Measurements from ENCODE around the gene SNAPC2.
"Not testable (repeated sequence)": the region's sequence is repeated elsewhere in the genome, so short reads cannot be mapped to it uniquely, and the experiment has no call there.

The SNAPC2 gene

DNA sequence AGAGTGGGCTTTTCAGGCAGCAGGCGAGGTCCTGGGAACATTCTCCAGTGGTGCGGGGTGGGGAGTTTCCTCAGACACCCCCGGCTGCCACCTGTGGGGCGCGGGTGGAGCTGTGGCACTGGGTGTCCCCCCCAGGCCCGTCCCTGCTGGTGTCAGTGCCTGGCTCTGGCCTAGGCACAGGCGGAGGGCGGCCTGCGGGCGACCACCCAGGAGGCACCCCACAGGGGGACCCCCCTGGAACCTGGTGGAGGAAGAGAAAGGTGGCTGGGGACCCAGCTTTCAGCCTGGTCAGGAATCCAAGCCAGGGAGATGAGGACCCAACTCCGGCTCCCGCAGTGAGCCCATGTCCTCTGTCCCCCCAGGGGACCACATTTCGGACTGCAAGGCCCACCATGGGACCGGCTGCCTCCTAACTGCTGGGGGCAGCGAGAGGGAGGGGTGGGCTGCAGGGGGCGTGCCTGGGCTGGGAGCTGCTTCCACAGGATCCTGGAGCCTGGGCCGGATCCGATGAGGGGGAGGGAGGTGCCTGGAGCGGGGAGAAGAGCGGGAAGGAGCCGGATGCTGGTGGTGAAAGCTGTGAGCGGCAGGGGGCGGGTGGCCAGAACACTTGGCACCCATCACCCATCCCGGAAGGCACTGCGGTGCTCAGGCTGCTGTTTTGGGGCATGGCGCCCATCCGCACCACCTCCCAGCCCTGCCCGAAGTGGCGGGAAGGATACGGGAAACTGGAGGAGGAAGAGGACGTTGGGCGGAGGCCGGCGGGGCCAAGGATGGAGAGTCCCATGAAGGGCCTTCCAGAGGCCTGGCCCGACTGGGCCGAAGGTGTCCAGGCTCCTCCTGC, 11.3 kb downstream of the SNAPC2 start:
- FAIRE-seq (no peak), DNase-seq (ENCODE audit: insufficient read length, low spot score) (no peak)

DNA sequence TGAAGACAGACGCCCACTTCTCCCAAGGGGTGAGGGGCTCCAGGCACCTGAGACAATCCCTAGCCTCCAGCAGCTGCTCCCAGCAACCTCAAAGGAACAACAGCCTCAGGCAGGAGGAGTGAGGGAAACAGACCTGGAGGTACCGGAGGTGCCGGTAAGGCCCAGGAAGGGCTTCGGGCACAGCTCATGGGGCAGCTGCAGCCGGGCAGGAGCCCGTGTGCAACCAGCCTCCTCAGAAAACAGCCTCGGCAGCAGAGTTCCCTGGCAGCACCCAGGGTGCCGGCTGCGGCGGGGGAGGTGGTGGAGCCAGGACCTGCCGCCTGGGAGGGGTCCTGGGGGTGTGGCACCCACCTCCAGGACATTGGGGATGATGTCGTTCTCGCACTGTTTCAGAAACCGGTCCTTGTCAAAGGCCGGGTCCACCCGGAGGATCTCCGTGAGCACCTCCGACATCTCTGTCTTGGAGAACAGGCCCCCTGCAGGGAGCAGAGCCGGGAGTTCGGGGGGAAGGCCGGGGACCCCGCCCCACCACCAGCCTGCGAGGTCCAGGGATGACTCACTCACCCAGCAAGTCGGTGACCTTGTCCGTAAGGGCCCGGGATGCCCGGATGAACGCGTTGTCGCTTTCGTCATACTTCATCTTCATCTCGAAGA, 12.3 kb downstream of the SNAPC2 start:
- FAIRE-seq (no peak), DNase-seq (ENCODE audit: insufficient read length, low spot score) (no peak)

DNA sequence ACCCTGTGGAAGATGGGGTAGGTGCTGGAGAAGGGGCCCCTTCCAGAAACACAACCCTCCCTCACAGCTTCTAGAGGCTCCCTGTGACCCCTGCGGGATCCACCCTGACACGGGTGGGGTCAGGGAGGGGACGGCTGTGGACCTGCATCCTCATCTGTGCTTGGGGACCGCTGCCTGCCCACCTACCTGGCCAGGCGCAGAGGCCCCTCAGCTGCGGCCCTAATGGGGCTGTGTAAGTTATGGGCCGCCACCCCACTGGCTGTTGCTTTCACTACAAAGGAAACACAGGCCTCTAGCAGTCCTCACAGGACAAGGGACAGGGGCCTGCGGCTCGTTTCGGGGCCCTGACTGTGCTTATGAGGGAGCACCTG, 12.8 kb downstream of the SNAPC2 start:
- DNase-seq (ENCODE audit: insufficient read length, low spot score) (no peak), FAIRE-seq (no peak)

DNA sequence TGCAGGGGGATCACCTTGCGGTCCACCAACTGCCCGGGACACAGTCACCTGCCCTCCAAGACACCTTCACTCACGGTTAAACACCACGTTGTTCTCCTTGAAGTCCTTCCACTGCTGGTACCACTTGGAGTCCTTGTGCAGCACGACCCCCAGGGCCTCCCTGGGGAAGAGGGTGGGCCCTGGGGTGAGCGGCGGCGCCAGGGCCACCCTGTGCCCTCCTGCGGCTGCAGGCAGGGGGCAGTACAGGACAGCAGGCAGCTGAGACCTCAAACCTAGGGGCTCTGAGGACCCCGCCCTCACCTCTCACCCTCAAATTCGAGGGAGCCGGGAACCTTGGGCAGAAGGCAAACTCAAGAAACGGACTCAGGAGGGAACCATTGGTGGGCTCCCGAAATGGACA, 13.3 kb downstream of the SNAPC2 start:
- FAIRE-seq, result no peak
- no peak for DNase-seq (ENCODE audit: insufficient read length, low spot score)

DNA sequence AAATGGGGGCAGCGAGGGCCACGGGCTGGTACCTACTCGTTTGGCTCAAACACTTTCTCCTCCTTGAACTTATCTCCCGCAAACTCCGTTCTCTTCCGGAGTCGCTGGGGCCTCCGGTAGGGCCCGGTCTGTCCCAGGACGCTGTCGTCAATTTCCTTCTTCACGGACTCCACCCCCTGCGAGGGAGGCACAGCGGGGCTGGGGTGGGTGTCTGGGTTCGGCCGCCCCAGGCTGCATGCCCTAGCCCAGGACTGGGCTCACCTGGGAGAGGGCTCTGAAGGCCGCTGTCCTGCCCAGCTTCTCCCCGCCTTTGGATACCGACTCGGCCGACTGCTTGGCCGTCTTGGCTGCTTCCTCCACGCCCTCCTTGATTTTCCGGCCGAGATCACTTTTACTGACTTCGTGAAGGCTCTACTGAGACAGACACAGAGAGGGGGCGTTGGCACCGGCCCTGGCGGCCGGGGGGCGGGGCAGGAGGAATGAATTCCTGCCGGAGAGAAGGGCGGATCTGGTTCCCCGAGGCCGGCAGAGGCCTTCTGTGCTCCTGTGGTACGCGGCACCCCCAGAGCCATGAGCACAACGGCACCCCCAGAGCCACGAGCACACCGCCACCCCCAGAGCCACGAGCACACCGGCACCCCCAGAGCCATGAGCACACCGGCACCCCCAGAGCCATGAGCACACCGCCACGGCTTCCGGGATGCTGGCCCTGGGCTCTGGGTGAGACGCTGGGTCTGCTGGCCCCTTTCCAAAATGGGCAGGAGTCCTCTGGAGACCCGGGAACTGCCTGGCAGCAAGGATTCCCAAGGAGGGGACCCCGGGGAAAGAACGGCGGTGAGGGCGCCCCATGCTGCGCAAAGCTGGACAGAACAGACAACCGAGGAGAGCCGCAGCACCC, 13.9 kb downstream of the SNAPC2 start:
- FAIRE-seq (no peak), DNase-seq (ENCODE audit: insufficient read length, low spot score) (no peak)

DNA sequence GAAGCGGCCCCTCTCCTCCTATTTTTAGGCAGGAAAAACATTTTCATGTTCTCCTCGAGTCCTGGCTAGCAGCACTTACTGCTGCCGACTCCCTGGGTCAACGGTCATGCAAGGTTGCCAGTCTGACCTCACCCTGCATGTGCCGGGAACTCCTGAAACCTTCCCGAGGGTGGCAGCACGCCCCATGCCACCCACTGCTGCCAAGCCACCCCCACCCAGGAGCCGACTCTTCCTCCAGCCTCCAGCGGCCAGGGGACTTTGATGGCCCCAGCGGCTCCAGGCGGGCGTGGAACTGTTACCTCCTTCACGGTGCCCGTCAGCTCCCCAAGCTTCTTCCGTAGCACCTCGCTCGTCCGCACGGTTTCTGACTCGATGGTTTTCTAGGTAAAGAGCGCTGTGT, 14.6 kb downstream of the SNAPC2 start:
- DNase-seq (ENCODE audit: insufficient read length, low spot score) (no peak), FAIRE-seq (no peak)

DNA sequence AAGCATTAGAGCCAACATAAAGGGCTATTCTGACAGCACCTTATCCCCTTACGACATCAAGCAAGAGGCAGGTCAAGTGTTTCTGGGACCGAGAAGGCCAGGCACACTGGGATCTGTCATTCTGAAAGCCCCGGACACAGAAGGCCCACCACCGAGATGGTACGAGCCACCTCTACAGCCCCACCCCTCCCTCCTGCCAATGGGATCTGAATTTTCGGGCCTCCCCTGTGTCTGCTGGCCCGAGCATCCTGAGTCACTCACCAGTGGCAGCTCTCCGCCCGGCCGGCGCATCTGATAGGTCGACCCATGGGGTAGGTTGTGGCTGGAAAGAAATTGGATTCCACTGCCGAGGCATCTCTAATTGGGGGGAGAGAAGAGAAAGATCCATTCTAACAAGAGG, 20.7 kb downstream of the SNAPC2 start:
- no peak for FAIRE-seq
- no peak for DNase-seq (ENCODE audit: insufficient read length, low spot score)

DNA sequence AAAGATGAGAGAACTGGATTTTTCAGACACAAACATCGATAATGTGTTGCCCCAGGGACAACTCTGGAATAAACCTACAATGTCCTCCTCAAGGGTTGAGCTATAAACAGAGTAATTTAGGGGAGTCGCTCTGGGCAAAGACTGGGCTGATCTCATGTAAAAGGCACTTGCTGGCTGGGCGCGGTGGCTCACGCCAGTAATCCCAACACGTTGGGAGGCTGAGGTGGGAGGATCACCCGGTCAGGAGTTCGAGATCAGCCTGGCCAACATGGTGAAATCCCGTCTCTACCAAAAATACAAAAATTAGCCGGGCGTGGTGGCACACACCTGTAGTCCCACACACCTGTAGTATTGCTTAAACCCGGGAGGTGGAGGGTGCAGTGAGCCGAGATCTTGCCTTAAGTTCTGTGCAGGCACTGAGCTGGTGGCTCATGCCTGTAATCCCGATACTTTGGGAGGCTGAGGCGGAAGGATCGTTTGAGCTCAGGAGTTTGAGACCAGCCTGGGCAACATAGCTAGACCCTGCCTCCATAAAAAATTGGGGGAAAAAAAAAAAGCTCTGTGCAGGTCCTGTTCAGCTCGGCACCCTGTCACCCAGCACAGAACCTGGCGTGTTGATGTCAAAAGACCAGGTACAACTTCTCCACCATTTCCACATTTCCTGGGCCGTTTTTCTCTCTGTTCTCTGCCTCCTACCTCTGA, 21.9 kb downstream of the SNAPC2 start:
- FAIRE-seq (no peak), DNase-seq (ENCODE audit: insufficient read length, low spot score) (no peak)

DNA sequence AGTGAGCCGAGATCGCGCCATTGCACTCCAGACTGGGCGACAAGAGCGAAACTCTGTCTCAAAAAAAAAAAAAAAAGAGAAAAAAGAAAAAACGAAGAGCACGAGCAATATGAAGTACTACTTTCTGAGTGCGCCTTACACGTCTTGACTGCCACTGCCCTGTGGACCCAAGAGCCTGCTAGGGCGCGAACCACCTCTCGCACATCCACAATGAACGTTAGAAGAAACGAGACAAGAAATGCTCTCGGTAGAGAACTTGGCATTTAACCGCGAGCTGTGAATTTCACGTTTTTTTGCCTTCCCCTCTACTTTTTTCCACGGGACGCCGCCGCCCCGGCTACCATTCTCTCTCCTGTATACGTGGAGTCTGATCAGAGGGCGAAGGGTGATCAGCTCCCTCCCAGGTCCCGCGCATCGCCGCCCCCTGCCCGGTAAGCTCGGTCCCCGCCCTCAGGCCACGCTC, 22.9 kb downstream of the SNAPC2 start:
- no peak for FAIRE-seq
- DNase-seq (ENCODE audit: insufficient read length, low spot score), result no peak

DNA sequence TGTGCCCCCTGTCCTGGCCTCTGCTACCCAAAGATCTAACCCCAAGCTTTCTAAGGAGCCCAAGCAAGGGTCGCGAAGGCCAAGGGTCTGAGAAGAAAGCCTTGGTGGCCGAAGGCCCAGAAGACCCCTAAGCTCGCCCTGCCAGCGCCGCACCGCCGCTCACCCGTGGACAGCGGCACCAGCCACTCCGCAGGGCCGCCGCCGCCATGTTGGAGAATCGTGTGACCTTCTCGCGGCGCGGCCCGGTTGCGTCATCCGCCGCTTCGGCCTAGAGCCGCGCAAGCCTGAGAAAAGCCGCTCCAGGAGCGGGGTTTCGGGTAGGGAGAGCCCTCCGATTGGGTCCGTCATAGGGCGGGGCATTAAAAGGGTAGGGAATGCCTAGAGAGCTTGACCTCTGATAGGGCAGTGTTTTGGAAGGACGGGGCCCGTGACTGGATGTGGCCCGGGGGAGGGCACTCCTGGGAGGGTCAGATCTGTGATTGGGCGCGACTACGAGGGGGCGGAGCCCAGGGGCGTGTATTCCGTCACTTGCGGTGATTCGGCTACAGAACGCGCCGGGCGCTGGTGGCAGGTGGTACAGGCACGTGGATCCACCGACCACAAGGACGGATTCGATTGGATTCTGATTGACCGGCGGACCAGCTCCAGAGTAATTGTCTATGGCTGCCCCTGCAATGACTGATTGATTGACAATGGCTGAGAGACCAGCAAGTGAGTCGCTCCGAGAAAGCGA, 23.5 kb downstream of the SNAPC2 start, which contains the start of gene TIMM44:
Gene TIMM44, minus strand, starts transcription at position 223 of the 733 bp plus-strand sequence. Its CDS starts 15 bp downstream, at position 208.
- DNase-seq (ENCODE audit: insufficient read length, low spot score) (peak; percentile 95), FAIRE-seq (peak; percentile 99)

DNA sequence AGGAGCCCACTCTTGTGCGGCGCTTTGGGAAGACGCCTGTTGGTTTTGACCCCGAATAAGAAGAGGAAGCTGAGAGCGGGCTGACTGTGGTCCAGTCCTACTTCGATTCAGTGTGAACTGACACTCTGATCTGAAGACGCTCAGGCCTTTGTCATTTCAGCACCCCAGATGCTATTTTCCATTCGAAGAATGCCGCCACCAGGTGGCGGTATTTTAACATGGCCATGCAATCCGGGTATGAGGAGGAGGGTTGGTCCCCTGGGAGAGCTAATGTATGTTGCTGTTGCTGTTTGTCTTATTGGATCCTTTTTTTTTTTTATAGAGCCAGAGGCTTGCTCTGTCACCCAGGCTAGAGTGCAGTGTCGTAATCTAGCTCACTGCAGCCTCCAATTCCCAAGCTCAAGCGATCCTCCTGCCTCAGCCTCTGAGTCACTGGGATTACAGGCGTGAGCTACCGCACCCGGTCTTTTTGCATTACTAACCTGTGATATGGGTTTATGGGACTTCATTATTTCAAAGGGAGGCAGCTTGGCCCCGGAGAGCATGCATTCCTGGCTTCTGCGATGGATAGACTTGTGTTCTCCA, 24.1 kb downstream of the SNAPC2 start:
- FAIRE-seq, result no peak
- peak; percentile 61 for DNase-seq (ENCODE audit: insufficient read length, low spot score)

DNA sequence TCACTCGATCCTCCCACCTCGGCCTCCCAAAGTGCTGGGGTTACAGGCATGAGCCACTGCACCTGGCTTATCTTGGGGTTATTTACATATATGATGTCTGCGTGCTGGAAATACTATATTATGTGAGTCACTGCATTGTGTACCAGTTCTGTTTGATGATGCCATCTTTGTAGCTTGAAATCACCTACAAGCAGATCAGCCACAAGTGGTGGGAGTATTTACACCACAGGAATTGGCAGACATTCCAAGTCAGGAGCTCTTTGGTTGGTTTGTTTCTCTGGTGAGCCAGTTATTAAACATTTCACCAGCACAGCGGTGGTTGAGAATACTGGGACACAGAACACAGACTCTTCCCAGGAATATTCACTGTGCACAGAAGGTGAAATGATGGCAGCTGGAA, 27.8 kb downstream of the SNAPC2 start:
- FAIRE-seq, result no peak
- no peak for DNase-seq (ENCODE audit: insufficient read length, low spot score)

DNA sequence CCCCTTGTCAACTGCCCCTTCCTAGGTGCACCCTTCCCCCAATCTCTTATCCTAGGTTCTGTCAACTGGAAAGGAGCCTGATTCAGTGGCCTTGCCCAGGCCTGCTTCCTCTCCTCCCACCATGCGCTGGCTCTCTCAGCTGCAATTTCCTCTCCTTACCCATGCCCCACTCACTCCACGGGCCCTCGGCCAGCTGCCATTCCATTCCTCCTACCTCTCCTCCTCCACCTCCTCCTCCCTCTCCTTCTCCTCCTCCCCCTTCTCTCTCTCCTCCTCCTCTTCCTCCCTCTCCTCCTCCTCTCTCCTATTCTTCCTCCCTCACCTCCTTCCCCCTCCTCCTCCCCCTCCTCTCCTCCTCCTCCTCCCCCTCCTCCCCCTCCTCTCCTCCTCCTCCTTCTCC, 32.9 kb downstream of the SNAPC2 start:
- FAIRE-seq, result no peak
- no peak for DNase-seq (ENCODE audit: insufficient read length, low spot score)

DNA sequence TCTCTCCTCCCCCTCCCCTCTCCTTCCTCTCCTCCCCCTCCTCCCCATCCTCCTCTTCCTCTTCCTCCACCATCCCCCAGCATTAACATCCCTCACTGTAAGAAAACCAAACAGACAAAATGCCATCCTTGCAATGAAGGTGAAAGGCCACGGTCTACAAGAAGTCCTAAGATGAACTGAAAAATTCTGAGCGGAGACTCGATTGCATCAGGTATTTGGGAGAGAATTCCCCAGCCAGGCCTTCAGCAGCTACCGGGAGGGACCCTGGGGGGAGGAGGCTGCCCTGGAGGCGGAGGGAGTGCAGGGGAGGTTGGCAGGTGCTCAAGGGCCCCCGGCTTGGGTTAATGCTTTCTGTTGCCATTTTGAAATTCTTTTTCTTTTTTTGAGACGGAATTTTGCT, 33.4 kb downstream of the SNAPC2 start:
- no peak for DNase-seq (ENCODE audit: insufficient read length, low spot score)
- FAIRE-seq, result no peak

DNA sequence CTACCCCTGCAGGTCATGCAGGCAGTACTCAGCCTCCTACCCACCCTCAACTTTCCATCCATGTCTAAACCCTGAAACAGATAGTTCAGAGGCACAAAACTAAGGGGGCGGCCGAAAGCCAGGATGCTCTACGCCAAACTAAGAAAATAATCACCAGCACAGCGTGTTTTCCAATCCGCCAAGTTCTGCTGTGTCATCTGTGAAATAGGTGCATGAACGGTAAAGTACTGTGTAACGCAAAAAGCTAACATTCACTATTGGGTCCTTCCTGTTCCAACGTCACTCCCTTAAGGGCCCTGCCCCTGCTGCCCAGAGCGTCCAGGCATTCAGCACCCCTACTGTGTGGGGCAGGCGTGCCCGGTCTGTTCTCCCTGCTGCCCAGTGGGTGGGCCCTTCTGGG, 35.6 kb downstream of the SNAPC2 start:
- DNase-seq (ENCODE audit: insufficient read length, low spot score), result no peak

DNA sequence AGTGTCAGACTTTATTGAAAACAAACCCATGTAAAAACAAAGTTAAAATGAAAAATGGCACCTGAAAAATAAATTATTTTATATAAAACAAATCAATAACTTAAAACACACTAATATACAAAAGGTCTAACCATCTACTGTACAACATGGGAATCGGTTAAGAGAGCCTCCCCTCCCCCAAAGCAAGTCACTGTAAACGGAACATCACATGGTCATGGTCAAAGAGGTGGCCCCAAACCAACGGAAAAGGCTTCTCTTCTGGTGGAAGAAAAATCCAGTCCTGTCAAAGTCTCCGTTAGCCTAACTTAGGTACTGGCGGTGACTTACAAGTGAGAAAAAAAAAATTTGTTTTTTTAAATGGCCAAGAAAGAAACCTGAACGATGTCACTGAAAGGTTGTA, 39.1 kb downstream of the SNAPC2 start:
- FAIRE-seq (no peak), DNase-seq (ENCODE audit: insufficient read length, low spot score) (no peak)

More for the DNA sequence above, 35.6 kb downstream of the SNAPC2 start:
- no peak for FAIRE-seq

DNA sequence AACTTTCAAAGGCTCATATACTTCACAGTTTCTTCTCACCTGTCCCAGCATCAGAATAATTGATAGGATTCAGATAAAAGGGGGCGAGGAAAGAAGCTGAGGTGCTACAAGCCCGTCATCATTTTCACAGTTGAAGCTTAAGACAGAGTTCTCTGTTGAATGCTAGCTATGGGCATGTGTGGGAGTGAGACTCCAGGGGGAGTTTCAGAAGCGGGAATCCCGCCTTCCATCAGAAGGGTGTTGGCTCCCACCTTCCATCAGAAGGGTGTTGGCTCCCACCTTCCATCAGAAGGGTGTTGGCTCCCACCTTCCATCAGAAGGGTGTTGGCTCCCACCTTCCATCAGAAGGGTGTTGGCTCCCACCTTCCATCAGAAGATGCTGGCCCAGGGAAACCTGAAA, 40.9 kb downstream of the SNAPC2 start:
- FAIRE-seq, result not testable (repeated sequence)

DNA sequence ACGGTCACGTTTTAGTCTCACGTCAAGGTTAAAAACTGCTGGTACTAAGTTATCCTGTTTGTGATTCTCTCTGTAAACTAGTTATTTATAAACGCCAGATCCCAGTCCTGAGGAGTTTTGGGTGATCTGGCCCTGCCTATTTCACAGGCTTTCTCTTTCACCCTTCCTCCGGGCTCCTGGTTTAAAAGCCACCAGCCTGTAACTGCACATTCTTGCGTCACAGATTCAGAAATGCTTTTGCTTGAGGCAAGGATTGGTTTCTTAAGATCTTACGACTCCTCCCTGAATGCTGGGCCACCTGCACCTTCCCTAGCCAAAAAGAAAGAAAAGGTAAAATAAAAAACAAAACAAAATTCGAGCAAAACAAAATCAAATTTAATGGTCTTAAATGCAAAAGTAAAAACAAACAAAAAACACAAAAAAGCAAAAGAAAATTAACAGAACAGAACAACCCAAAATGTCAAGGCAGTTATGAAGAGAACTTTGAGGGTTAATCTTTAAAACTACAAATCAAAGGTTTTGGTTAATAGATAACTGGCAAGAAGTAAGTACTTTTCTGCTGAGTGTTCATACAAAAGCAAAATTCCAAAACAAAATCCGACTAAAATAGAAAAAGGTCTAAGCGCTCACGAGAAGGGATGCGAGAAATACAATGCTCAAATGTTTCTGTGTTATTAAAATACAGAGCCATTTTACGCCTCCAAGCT, 41.9 kb downstream of the SNAPC2 start:
- FAIRE-seq, result no peak
- DNase-seq (ENCODE audit: insufficient read length, low spot score), result no peak

More for the DNA sequence above, 40.9 kb downstream of the SNAPC2 start:
- DNase-seq (ENCODE audit: insufficient read length, low spot score), result not testable (repeated sequence)

All from GM19239 (cell line).